ENCODE data around the gene XCR1. TPM values are rescaled to one million over a fixed set of nuclear protein-coding genes. Genes with fewer than 3 reads are reported as not detected.

The XCR1 gene
- total RNA-seq, 1 donor from 2014 or later, result not detected

DNA sequence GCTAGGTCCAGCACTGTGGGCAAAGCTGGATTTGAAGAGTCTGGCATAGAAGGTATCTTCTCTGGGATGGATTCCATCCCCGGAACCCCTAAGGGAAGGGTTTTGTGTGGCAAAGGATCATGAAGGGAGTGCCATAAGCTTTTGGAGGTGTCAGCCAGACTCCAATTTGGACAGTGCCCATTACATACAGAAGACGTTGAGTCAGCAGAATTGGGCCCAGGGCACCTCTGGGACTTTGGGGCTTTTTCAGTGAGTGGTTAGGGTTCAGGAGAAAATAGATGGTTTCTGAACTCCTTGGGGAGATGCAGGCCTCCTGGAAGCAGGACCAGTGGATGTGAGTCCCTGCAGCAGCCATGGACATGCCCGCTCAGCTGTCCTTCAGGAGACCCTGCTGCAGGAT lies 34.6 kb upstream of the XCR1 start:
- TF ChIP-seq, protein P1, sequence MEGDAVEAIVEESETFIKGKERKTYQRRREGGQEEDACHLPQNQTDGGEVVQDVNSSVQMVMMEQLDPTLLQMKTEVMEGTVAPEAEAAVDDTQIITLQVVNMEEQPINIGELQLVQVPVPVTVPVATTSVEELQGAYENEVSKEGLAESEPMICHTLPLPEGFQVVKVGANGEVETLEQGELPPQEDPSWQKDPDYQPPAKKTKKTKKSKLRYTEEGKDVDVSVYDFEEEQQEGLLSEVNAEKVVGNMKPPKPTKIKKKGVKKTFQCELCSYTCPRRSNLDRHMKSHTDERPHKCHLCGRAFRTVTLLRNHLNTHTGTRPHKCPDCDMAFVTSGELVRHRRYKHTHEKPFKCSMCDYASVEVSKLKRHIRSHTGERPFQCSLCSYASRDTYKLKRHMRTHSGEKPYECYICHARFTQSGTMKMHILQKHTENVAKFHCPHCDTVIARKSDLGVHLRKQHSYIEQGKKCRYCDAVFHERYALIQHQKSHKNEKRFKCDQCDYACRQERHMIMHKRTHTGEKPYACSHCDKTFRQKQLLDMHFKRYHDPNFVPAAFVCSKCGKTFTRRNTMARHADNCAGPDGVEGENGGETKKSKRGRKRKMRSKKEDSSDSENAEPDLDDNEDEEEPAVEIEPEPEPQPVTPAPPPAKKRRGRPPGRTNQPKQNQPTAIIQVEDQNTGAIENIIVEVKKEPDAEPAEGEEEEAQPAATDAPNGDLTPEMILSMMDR (conservative IDR thresholded peaks at IDR 0.05), result no peak
- Mint-ChIP-seq H3K36me3 (ENCODE audit: low read depth) (no peaks in the 10 kb centered on the region), H3K4me1 (no peaks in the 10 kb centered on the region), H3K9me3 (no peaks in the 10 kb centered on the region), H3K27ac (ENCODE audit: unreplicated experiment) (no peak overlapping the region), H3K4me3 (no peak overlapping the region), H3K27me3 (ENCODE audit: low read depth) (peaks cover 20% of the 10 kb centered on the region)
- no peak for DNase-seq (ENCODE audit: low read depth, low spot score)

DNA sequence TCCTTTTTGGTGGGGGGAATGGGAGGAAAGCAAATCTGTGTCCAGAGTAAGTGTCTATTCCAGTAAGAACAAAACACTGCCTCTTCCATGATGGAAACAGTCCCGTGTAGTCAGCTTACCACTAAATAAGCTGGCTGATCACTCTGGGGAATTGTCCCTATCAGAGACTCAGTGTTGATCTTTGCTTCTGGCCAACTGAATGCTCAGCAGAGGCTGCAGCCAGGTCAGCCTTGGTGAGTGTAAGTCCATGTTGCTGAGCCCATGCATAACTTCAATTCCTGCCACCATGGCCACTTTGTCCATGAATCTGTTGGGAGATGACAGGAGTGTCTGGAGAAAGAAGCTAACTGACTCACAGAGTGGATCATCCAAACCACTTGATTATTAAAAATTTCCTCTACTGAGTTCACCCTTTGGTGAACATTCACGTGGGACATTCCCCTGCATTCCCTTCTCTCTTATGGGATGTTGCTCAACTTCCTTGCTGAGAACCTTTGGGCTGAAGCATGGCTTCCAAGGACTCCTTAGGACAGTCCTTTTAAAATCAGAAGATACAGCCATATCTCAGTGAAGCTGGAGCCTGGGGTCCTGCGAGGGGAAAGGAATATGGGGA lies 33.9 kb upstream of the XCR1 start:
- no peak for DNase-seq (ENCODE audit: low read depth, low spot score)
- Mint-ChIP-seq H3K27me3 (ENCODE audit: low read depth) (peaks cover 20% of the 10 kb centered on the region), H3K4me3 (no peak overlapping the region), H3K9me3 (no peaks in the 10 kb centered on the region), H3K36me3 (ENCODE audit: low read depth) (no peaks in the 10 kb centered on the region), H3K27ac (ENCODE audit: unreplicated experiment) (peak overlapping the region; percentile 22), H3K4me1 (no peaks in the 10 kb centered on the region)
- TF ChIP-seq, protein P1 (conservative IDR thresholded peaks at IDR 0.05), result no peak

DNA sequence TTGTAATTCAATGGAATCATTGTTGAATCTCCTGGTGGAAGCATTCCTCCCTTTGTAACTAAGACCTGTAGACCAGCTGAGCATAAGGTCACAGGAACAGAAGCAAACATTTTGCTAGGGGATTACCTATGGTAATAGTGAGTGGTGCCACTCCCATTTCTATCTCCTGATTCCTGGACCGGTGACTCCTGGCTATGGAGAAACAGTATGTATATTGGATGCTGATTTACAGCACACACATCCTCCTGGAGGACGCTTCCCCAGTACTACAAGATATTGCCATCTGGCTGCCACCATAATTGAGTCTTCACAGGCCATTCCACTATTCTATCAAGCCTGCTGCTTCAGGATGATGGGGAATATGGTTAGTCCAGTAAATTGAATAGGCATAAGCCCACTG lies 33.3 kb upstream of the XCR1 start:
- H3K27ac Mint-ChIP-seq (ENCODE audit: unreplicated experiment), result no peak overlapping the region
- TF ChIP-seq, protein P1 (conservative IDR thresholded peaks at IDR 0.05), result no peak
- peaks cover 25% of the 10 kb centered on the region for H3K27me3 Mint-ChIP-seq (ENCODE audit: low read depth)
- no peak for DNase-seq (ENCODE audit: low read depth, low spot score)
- no peaks in the 10 kb centered on the region for H3K36me3 Mint-ChIP-seq (ENCODE audit: low read depth)
- H3K9me3 Mint-ChIP-seq, result no peaks in the 10 kb centered on the region
- no peak overlapping the region for H3K4me3 Mint-ChIP-seq
- H3K4me1 Mint-ChIP-seq, result no peaks in the 10 kb centered on the region

DNA sequence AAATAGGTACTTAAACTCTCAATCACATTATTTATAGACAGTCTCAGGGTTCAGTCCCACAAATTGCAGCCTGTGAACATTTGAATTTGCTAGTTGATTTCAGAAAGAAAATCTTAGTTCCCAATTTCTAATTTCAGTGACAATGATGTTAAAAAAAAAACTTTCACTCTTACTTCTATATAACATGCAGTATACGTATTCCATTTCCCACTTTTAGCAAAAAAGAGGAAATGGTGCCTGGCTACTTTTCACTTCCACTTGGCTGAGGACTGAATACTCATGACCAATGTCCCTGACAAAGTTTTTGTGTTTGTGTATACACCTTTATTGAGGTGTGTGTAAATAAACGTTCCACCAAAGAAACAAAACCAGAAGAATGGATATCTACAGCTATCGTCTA lies 32.1 kb upstream of the XCR1 start:
- H3K27ac Mint-ChIP-seq (ENCODE audit: unreplicated experiment), result no peak overlapping the region
- H3K4me3 Mint-ChIP-seq, result no peak overlapping the region
- no peaks in the 10 kb centered on the region for H3K9me3 Mint-ChIP-seq
- peaks cover 27% of the 10 kb centered on the region for H3K27me3 Mint-ChIP-seq (ENCODE audit: low read depth)
- no peak for DNase-seq (ENCODE audit: low read depth, low spot score)
- TF ChIP-seq, protein P1 (conservative IDR thresholded peaks at IDR 0.05), result no peak
- H3K36me3 Mint-ChIP-seq (ENCODE audit: low read depth), result no peaks in the 10 kb centered on the region
- no peaks in the 10 kb centered on the region for H3K4me1 Mint-ChIP-seq

DNA sequence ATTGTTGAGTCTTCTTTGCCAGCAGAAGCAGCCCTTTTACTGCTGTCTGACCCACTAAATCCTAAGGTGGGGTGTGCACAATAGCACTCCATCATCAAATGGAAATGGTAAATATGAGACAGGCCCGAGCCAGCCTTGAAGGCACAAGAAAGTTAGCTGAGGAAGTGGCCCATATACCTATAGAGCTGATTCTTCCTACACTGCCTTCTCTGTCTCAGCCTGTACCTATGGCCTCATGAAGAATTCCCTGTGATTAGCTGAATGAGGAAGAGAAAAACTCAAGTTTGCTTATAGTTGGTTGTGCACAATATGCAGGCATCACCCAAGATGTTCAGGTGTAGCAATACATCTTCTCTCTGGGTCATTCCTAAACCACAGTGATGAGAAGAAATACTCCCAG lies 31.7 kb upstream of the XCR1 start:
- no peak for DNase-seq (ENCODE audit: low read depth, low spot score)
- H3K27ac Mint-ChIP-seq (ENCODE audit: unreplicated experiment), result no peak overlapping the region
- no peaks in the 10 kb centered on the region for H3K36me3 Mint-ChIP-seq (ENCODE audit: low read depth)
- no peaks in the 10 kb centered on the region for H3K9me3 Mint-ChIP-seq
- TF ChIP-seq, protein P1 (conservative IDR thresholded peaks at IDR 0.05), result no peak
- no peaks in the 10 kb centered on the region for H3K4me1 Mint-ChIP-seq
- no peak overlapping the region for H3K4me3 Mint-ChIP-seq
- H3K27me3 Mint-ChIP-seq (ENCODE audit: low read depth), result peaks cover 27% of the 10 kb centered on the region

Measured in neural crest cell (in vitro differentiated cells).